Tibial nerve (tissue), 4 donors: Measurements from ENCODE around the gene RPEL1. TPM values are rescaled to one million over a fixed set of nuclear protein-coding genes. Genes with fewer than 3 reads are reported as not detected.
"Not testable (repeated sequence)": the region's sequence is repeated elsewhere in the genome, so short reads cannot be mapped to it uniquely, and the experiment has no call there.

Source experiments
- DNase-seq, 2 donors: peaks; one replicate each; pipeline ENCODE4 v3.0.0-alpha.2; 2019; ENCODE audit warnings: low spot score in 2 of 2
- H3K27ac ChIP-seq, 4 donors: fragments of 200-600 bp; sonication (generic) in 3 of 4; one replicate each; pipeline ENCODE4 v1.5.1; 2017 to 2019; ENCODE audit warnings: mild to moderate bottlenecking in 1 of 4
- H3K27me3 ChIP-seq, 2 donors: fragments of 200-600 bp; sonication (generic) in 1 of 2; one replicate each; pipeline versions ENCODE4 v1.5.1 to v1.6.0; 2017 to 2019
- H3K36me3 ChIP-seq, 3 donors: fragments of 200-600 bp; sonication (generic); one replicate each; pipeline ENCODE4 v1.5.1; 2018 to 2019
- H3K4me1 ChIP-seq, 4 donors: fragments of 200-600 bp; sonication (generic) in 3 of 4; one replicate each; pipeline ENCODE4 v1.5.1; 2017 to 2019
- H3K4me3 ChIP-seq, 4 donors: fragments of 200-600 bp; sonication (generic) in 3 of 4; one replicate each; pipeline ENCODE4 v1.5.1; 2017 to 2019; ENCODE audit warnings: mild to moderate bottlenecking in 1 of 4, moderate library complexity in 1 of 4
- H3K9me3 ChIP-seq, 4 donors: fragments of 200-600 bp; sonication (generic) in 3 of 4; one replicate each; pipeline ENCODE4 v1.5.1; 2017 to 2019
- EP300 ChIP-seq, 2 donors: sonication (generic); formaldehyde crosslinking; IDR thresholded peaks; one replicate each; pipeline ENCODE4 v1.6.1; 2017; ENCODE audit warnings: antibody characterized with exemption in 2 of 2, mild to moderate bottlenecking in 1 of 2
- POLR2A ChIP-seq, 2 donors: fragments of 450-650 bp; IDR thresholded peaks; one replicate each; pipeline ENCODE4 v1.6.1; 2017; ENCODE audit warnings: antibody characterized with exemption in 2 of 2, mild to moderate bottlenecking in 2 of 2, moderate library complexity in 2 of 2
- WGBS, 2 donors: methylation state at CpG; one replicate each; pipeline ENCODE4 v1.1.5; 2018; 5-methylcytosine and 5-hydroxymethylcytosine counted together
- total RNA-seq, 4 donors: library from RNA; depleted of rRNA; stranded (reverse); fragments of >200 nt; gene quantifications; one replicate each; pipeline ENCODE4 v1.1.0, GENCODE V29; 2016
- TF ChIP-seq, protein P1 (sequence below), 5 experiments: fragments of 200-600 bp in 3 of 5; fragments of 450-650 bp in 2 of 5; sonication (generic) in 3 of 5; IDR thresholded peaks; one replicate each; pipeline ENCODE4 v1.5.1; 2016 to 2019; ENCODE audit warnings: antibody characterized with exemption in 5 of 5, mild to moderate bottlenecking in 3 of 5, moderate library complexity in 2 of 5

RPEL1 gene
- total RNA-seq, 4 donors from 2014 or later: not detected

- Histone ChIP-seq H3K36me3 (no peaks in the 10 kb centered on the region), H3K27me3 (no peaks in the 10 kb centered on the region), H3K9me3 (no peaks in the 10 kb centered on the region), H3K27ac (no peak overlapping the region), H3K4me1 (peaks cover 0 to 3% (median 0%) of the 10 kb centered on the region in 4 donors), H3K4me3 (no peak overlapping the region)
- TF ChIP-seq EP300 (IDR thresholded peaks at IDR 0.05): no peak
- TF ChIP-seq POLR2A (IDR thresholded peaks at IDR 0.05): no peak
- TF ChIP-seq, protein P1, sequence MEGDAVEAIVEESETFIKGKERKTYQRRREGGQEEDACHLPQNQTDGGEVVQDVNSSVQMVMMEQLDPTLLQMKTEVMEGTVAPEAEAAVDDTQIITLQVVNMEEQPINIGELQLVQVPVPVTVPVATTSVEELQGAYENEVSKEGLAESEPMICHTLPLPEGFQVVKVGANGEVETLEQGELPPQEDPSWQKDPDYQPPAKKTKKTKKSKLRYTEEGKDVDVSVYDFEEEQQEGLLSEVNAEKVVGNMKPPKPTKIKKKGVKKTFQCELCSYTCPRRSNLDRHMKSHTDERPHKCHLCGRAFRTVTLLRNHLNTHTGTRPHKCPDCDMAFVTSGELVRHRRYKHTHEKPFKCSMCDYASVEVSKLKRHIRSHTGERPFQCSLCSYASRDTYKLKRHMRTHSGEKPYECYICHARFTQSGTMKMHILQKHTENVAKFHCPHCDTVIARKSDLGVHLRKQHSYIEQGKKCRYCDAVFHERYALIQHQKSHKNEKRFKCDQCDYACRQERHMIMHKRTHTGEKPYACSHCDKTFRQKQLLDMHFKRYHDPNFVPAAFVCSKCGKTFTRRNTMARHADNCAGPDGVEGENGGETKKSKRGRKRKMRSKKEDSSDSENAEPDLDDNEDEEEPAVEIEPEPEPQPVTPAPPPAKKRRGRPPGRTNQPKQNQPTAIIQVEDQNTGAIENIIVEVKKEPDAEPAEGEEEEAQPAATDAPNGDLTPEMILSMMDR (IDR thresholded peaks at IDR 0.05): no peak
- DNase-seq: no peak
- WGBS, 2 donors: 75 to 76% methylated on average over 7 of the region's 7 CpGs
These were observed 43.4 kb upstream of the RPEL1 start for GRCh38 chr10:103202319-103202718.

DNA sequence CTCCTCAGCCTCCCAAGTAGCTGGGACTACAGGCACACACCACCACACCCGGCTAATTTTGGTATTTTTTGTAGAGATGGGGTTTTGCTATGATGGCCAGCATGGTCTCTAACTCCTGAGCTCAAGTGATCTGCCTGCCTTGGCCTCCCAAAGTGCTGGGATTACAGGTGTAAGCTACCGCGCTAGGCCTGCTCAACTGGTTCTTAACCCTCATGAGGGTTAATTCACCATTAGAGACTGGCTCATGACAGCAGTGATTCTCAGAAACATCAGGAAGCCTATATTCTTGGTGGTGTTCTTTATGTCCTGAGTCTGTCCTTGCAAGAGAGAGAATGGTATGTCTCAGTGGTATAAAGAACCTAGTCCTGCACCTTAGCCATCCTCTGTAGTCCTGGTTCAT, 42.2 kb upstream of the RPEL1 start:
- H3K27ac ChIP-seq: no peak overlapping the region
- TF ChIP-seq, protein P1 (IDR thresholded peaks at IDR 0.05): no peak
- TF ChIP-seq EP300 (IDR thresholded peaks at IDR 0.05) (no peak), POLR2A (IDR thresholded peaks at IDR 0.05) (no peak)

GRCh38 chr10:103204353-103205255, 41.1 kb upstream of the RPEL1 start:
- Histone ChIP-seq H3K27me3 (no peaks in the 10 kb centered on the region), H3K9me3 (peaks cover 0 to 6% (median 0%) of the 10 kb centered on the region in 4 donors), H3K27ac (no peak overlapping the region), H3K4me3 (no peak overlapping the region), H3K4me1 (no peaks in the 10 kb centered on the region), H3K36me3 (no peaks in the 10 kb centered on the region)
- WGBS, 2 donors: 63% methylated on average over 8 of the region's 8 CpGs
- DNase-seq: no peak
- TF ChIP-seq, protein P1 (IDR thresholded peaks at IDR 0.05): no peak
- TF ChIP-seq POLR2A (IDR thresholded peaks at IDR 0.05) (no peak), EP300 (IDR thresholded peaks at IDR 0.05) (no peak)

More for the DNA sequence above, 42.2 kb upstream of the RPEL1 start:
- H3K4me1 ChIP-seq: no peaks in the 10 kb centered on the region
- DNase-seq: no peak
- 95 to 96% methylated on average over 3 of the region's 3 CpGs for WGBS, 2 donors
- no peak overlapping the region for H3K4me3 ChIP-seq
- no peaks in the 10 kb centered on the region for H3K36me3 ChIP-seq
- H3K27me3 ChIP-seq: no peaks in the 10 kb centered on the region
- H3K9me3 ChIP-seq: no peaks in the 10 kb centered on the region

GRCh38 chr10:103205401-103205800, 40.3 kb upstream of the RPEL1 start:
- H3K4me1 ChIP-seq, H3K4me3 ChIP-seq, H3K36me3 ChIP-seq, DNase-seq, H3K27ac ChIP-seq, H3K27me3 ChIP-seq: not testable (repeated sequence)
- 71 to 72% methylated on average over 4 of the region's 4 CpGs for WGBS, 2 donors
- H3K9me3 ChIP-seq: peaks cover 0 to 14% (median 0%) of the 10 kb centered on the region in 4 donors

DNA sequence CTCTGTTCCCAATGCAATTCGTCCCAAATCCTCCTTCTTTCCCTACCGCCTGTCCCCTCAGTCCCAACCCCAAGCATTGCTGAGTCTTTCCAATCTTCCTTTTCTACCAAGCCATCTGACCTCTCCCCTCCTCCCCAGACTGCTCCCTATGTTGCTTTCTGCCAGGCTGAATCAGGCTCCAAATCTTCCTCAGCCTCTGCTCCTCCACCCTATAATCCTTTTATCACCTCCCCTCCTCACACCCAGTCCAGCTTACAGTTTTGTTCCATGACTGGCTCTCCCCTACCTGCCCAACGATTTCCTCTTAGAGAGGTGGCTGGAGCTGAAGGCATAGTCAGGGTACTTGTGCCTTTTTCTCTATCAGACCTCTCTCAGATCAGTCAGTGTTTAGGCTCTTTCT, 39.0 kb upstream of the RPEL1 start:
- not testable (repeated sequence) for H3K27me3 ChIP-seq, H3K36me3 ChIP-seq, DNase-seq, H3K27ac ChIP-seq, H3K4me3 ChIP-seq, H3K4me1 ChIP-seq
- H3K9me3 ChIP-seq: peaks cover 0 to 27% (median 0%) of the 10 kb centered on the region in 4 donors
- 72 to 84% methylated on average over 3 of the region's 3 CpGs for whole genome bisulfite sequencing, 2 donors

- H3K36me3 ChIP-seq: no peaks in the 10 kb centered on the region
- no peak overlapping the region for H3K4me3 ChIP-seq
- no peak overlapping the region for H3K27ac ChIP-seq
- peaks cover 0 to 31% (median 0%) of the 10 kb centered on the region in 4 donors for H3K9me3 ChIP-seq
- 40 to 46% methylated on average over 2 of the region's 2 CpGs for WGBS, 2 donors
- TF ChIP-seq POLR2A (IDR thresholded peaks at IDR 0.05) (no peak), EP300 (IDR thresholded peaks at IDR 0.05) (no peak)
- TF ChIP-seq, protein P1 (IDR thresholded peaks at IDR 0.05): no peak
- no peak for DNase-seq
- no peaks in the 10 kb centered on the region for H3K27me3 ChIP-seq
- H3K4me1 ChIP-seq: no peaks in the 10 kb centered on the region
These were observed 38.5 kb upstream of the RPEL1 start for GRCh38 chr10:103207141-103207540.

DNA sequence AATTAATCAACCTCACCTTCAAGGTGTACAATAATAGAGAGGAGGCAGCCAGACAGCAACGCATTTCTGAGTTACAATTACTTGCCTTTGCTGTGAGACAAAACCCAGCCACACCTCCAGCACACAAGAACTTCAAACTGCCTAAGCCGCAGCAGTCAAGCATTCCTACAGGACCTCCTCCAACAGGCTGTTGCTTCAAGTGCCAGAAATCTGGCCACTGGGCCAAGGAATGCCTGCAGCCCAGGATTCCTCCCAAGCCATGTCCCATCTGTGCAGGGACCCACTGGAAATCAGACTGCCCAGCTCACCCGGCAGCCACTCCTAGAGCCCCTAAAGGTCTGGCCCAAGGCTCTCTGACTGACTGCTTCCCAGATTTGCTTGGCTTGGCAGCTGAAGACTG, 38.0 kb upstream of the RPEL1 start:
- not testable (repeated sequence) for H3K27me3 ChIP-seq, H3K36me3 ChIP-seq, H3K4me1 ChIP-seq, DNase-seq, H3K27ac ChIP-seq, H3K4me3 ChIP-seq
- 37 to 43% methylated on average over 3 of the region's 3 CpGs for WGBS, 2 donors
- peaks cover 0 to 32% (median 0%) of the 10 kb centered on the region in 4 donors for H3K9me3 ChIP-seq

DNA sequence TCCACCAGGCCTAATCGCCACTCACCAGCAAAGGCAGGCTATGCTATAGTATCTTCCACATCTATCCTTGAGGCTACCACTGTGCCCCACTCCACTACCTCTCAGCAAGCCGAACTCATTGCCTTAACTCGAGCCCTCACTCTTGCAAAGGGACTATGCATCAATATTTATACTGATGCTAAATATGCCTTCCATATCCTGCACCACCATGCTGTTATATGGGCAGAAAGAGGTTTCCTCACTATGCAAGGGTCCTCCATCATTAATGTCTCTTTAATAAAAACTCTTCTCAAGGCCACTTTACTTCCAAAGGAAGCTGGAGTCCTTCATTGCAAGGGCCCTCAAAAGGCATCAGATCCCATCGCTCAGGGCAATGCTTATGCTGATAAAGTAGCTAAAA, 35.4 kb upstream of the RPEL1 start:
- WGBS, 2 donors: 89 to 96% methylated on average over 4 of the region's 4 CpGs
- H3K4me3 ChIP-seq, H3K27ac ChIP-seq, DNase-seq, H3K36me3 ChIP-seq, H3K4me1 ChIP-seq, H3K27me3 ChIP-seq: not testable (repeated sequence)
- peaks cover 0 to 32% (median 0%) of the 10 kb centered on the region in 4 donors for H3K9me3 ChIP-seq
